Spleen (tissue), 11 donors: ENCODE results near the gene PNRC2. TPM values are rescaled to one million over a fixed set of nuclear protein-coding genes. Genes with fewer than 3 reads are reported as not detected.

ENCODE experiments used
- DNase-seq: peaks from one replicate; pipeline ENCODE4 v3.0.0-alpha.2; 2020
- H3K27ac ChIP-seq, 8 donors: fragments of 200-600 bp; sonication (generic) in 7 of 8; 1 replicate in 4 of 8; 2 replicates in 4 of 8; pipeline versions ENCODE4 v1.5.0 to v1.8.0; 2016 to 2021; ENCODE audit warnings: inconsistent platforms in 4 of 8, mild to moderate bottlenecking in 4 of 8, moderate library complexity in 1 of 8
- H3K27me3 ChIP-seq, 7 donors: fragments of 200-600 bp; sonication (generic) in 6 of 7; replicated peaks in 1 of 7; 1 replicate in 4 of 7; 2 replicates in 3 of 7; pipeline versions ENCODE4 v1.5.0 to v1.8.0; 2016 to 2021; ENCODE audit warnings: inconsistent platforms in 3 of 7, mild to moderate bottlenecking in 1 of 7
- H3K36me3 ChIP-seq, 6 donors: fragments of 200-600 bp; sonication (generic) in 5 of 6; 1 replicate in 4 of 6; 2 replicates in 2 of 6; pipeline versions ENCODE4 v1.5.0 to v1.8.0; 2016 to 2021; ENCODE audit warnings: inconsistent platforms in 2 of 6
- H3K4me1 ChIP-seq, 6 donors: fragments of 200-600 bp; sonication (generic) in 5 of 6; 1 replicate in 3 of 6; 2 replicates in 3 of 6; pipeline versions ENCODE4 v1.5.0 to v1.8.0; 2016 to 2021; ENCODE audit warnings: inconsistent platforms in 3 of 6
- H3K4me3 ChIP-seq, 8 donors: fragments of 200-600 bp; sonication (generic) in 7 of 8; 1 replicate in 4 of 8; 2 replicates in 4 of 8; pipeline versions ENCODE4 v1.5.0 to v1.8.0; 2016 to 2021; ENCODE audit warnings: inconsistent platforms in 4 of 8, mild to moderate bottlenecking in 4 of 8, moderate library complexity in 2 of 8
- H3K9me3 ChIP-seq, 8 donors: fragments of 200-600 bp; sonication (generic) in 7 of 8; 1 replicate in 4 of 8; 2 replicates in 4 of 8; pipeline versions ENCODE4 v1.5.0 to v1.8.0; 2016 to 2021; ENCODE audit warnings: inconsistent platforms in 4 of 8
- POLR2A ChIP-seq, 3 donors: fragments of 450-650 bp; IDR thresholded peaks; one replicate each; pipeline ENCODE4 v1.5.1; 2017; ENCODE audit warnings: antibody characterized with exemption in 3 of 3, mild to moderate bottlenecking in 1 of 3
- POLR2AphosphoS5 ChIP-seq, 3 donors: sonication (generic); formaldehyde crosslinking; IDR thresholded peaks; one replicate each; pipeline ENCODE4 v1.5.1; 2017; ENCODE audit warnings: antibody characterized with exemption in 3 of 3
- WGBS, 5 donors: extraction: QIAGEN DNeasy Blood & Tissue Kit in 3 of 5; methylation state at CpG; one replicate each; pipeline versions ENCODE4 v1.1.5 to v1.1.7; 2013 to 2018; 5-methylcytosine and 5-hydroxymethylcytosine counted together
- intact Hi-C: fragments of 100-400 bp; cut with DNase I; formaldehyde crosslinking; loops from one replicate; pipeline ENCODE4 v1.15.0; 2023; ENCODE audit warnings: low total_unique reads
- polyA plus RNA-seq, 3 donors: library from polyadenylated mRNA; stranded (reverse); fragments of 200-250 nt; gene quantifications; one replicate each; pipeline ENCODE4 v1.2.1, GENCODE V29; 2013
- total RNA-seq, 7 donors: library from RNA; depleted of rRNA in 3 of 7; stranded (reverse); fragments of >200 nt in 3 of 7; fragmentation: NEBNext Ultra II Directional in 4 of 7; extraction: Animal tissue kit (Norgen Biotek cat#: 25700) in 4 of 7; gene quantifications; one replicate each; pipeline versions ENCODE4 v1.1.0 to v1.2.1, GENCODE V29; 2016 to 2021
- TF ChIP-seq, protein P1 (sequence below), 11 experiments: fragments of 200-600 bp in 7 of 11; fragments of 450-650 bp in 4 of 11; sonication (generic) in 4 of 11; IDR thresholded peaks in 8 of 11; conservative IDR thresholded peaks in 3 of 11; 1 replicate in 7 of 11; 2 replicates in 4 of 11; pipeline versions ENCODE4 v1.4.0 to v1.8.0; 2016 to 2021; ENCODE audit warnings: antibody characterized with exemption in 11 of 11, inconsistent platforms in 4 of 11, mild to moderate bottlenecking in 1 of 11
- donor health status: healthy with polysubstance abuse.
- donor health status: DM: no; HTN: no; CAD: no; lungs with moderate emphysema.
- donor health status: DM: no; HTN: no; CAD: no.
- donor health status: Bipolar disorder and iron deficiency.
- donor health status: healthy.
- donor health status: DM: no; HTN: no; CAD: no.
- donor health status: DM: yes; HTN: yes; CAD: no.

Gene PNRC2
- total and polyA plus RNA-seq, 10 donors: 83.0 to 127 (median 114) TPM

DNA sequence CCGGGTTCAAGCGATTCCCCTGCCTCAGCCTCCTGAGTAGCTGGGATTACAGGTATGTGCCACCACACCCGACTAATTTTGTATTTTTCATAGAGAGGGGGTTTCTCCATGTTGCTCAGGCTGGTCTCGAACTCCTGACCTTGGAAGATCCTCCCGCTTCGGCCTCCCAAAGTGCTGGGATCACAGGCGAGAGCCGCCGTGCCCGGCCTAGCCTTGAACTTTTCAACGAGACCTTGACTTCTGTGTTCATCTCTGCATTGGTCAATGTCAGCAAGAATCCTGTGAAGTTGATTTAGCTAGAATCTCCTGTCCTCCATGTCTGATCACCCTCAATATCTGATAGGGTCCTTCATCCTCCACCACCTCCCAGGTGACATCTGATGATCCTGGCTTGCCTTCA lies 35.0 kb upstream of the PNRC2 start:
- WGBS, 5 donors: 85 to 92% (median 88%) methylated on average over 11 of the region's 11 CpGs
- TF ChIP-seq, protein P1, sequence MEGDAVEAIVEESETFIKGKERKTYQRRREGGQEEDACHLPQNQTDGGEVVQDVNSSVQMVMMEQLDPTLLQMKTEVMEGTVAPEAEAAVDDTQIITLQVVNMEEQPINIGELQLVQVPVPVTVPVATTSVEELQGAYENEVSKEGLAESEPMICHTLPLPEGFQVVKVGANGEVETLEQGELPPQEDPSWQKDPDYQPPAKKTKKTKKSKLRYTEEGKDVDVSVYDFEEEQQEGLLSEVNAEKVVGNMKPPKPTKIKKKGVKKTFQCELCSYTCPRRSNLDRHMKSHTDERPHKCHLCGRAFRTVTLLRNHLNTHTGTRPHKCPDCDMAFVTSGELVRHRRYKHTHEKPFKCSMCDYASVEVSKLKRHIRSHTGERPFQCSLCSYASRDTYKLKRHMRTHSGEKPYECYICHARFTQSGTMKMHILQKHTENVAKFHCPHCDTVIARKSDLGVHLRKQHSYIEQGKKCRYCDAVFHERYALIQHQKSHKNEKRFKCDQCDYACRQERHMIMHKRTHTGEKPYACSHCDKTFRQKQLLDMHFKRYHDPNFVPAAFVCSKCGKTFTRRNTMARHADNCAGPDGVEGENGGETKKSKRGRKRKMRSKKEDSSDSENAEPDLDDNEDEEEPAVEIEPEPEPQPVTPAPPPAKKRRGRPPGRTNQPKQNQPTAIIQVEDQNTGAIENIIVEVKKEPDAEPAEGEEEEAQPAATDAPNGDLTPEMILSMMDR (IDR thresholded peaks at IDR 0.05 in 8 of 11, conservative IDR thresholded peaks at IDR 0.05 in 3 of 11): no peak
- TF ChIP-seq POLR2A (IDR thresholded peaks at IDR 0.05): no peak
- no peak overlapping the region for H3K4me3 ChIP-seq
- DNase-seq: no peak
- intact Hi-C loops: no loop called here
- no peaks in the 10 kb centered on the region for H3K27me3 ChIP-seq
- no peaks in the 10 kb centered on the region for H3K9me3 ChIP-seq
- no peaks in the 10 kb centered on the region for H3K36me3 ChIP-seq
- H3K4me1 ChIP-seq: peaks cover 0 to 14% (median 3%) of the 10 kb centered on the region in 6 donors
- no peak overlapping the region for H3K27ac ChIP-seq

DNA sequence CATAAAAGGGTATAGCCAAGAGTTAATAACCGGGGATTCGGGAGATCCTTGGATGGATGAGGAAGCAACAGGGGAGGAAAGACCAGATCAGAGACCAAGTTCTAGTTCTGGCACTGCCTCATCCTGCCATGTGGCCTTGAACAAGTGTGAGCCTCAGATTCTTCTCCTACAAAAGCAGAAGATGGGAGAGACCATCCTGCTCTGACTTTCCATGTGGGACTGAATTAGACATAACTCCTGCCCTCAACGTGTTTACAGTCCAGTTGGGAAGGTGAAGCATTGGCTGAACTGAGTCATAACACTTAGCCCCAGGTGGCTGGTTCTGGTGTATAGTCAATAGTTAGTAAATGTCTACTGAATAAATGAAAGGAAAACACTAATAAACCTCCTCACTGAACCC lies 34.3 kb upstream of the PNRC2 start:
- Histone ChIP-seq H3K36me3 (no peaks in the 10 kb centered on the region), H3K27me3 (no peaks in the 10 kb centered on the region), H3K4me3 (no peak overlapping the region), H3K27ac (no peak overlapping the region), H3K9me3 (no peaks in the 10 kb centered on the region), H3K4me1 (peaks cover 0 to 7% (median under 1%) of the 10 kb centered on the region in 6 donors)
- TF ChIP-seq POLR2A (IDR thresholded peaks at IDR 0.05) (no peak), POLR2AphosphoS5 (IDR thresholded peaks at IDR 0.05) (no peak)
- TF ChIP-seq, protein P1 (IDR thresholded peaks at IDR 0.05 in 8 of 11, conservative IDR thresholded peaks at IDR 0.05 in 3 of 11): no peak
- DNase-seq: no peak
- intact Hi-C loops: no loop called here
- 87 to 90% (median 87%) methylated on average over 3 of the region's 3 CpGs for WGBS, 5 donors

DNA sequence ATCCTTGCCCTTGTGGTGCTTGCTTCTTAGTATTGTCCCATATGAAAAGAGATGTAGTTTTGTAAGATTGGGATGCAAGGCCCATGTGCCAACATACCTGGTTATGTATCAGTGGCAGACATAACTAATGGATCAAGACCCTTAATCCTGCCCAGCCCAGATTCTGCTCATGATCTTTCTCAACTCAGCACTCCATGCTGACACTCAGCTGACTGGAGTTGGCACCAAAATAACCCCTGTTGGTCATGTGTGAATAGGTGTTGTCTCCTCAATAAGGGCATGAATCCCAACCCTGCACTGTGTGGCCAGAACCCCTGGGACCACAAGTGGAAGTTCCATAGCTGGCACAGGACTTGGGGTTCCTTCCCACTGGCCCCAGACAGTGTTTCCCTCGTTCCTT lies 32.5 kb upstream of the PNRC2 start:
- Histone ChIP-seq H3K4me1 (peaks cover 0 to 16% (median 6%) of the 10 kb centered on the region in 6 donors), H3K27me3 (no peaks in the 10 kb centered on the region), H3K4me3 (no peak overlapping the region), H3K27ac (no peak overlapping the region), H3K36me3 (no peaks in the 10 kb centered on the region), H3K9me3 (no peaks in the 10 kb centered on the region)
- WGBS, 5 donors: 67 to 100% (median 82%) methylated on average over 1 of the region's 1 CpG
- no peak for DNase-seq
- TF ChIP-seq POLR2AphosphoS5 (IDR thresholded peaks at IDR 0.05) (no peak), POLR2A (IDR thresholded peaks at IDR 0.05) (no peak)
- TF ChIP-seq, protein P1 (IDR thresholded peaks at IDR 0.05 in 8 of 11, conservative IDR thresholded peaks at IDR 0.05 in 3 of 11): no peak
- intact Hi-C loops: no loop called here

DNA sequence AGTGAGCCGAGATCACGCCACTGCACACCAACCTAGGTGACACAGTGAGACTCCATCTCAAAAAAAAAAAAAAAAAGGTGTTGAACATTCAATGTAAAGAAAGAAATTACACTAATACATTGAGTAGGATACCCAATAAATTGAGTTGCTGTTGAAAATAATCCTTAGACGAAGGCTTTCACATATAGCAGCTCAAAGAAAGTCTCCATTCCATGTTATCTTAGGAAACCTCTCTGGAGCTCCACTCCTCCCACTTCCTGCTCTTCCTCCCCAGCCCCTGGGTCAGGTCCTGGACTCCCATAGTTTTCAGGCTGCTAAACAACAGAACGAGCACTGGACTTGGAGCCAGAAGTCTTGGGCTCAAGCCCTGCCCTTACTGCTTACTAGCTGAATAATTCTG lies 30.8 kb upstream of the PNRC2 start:
- DNase-seq: no peak
- intact Hi-C loops: no loop called here
- no peak overlapping the region for H3K4me3 ChIP-seq
- TF ChIP-seq, protein P1 (IDR thresholded peaks at IDR 0.05 in 8 of 11, conservative IDR thresholded peaks at IDR 0.05 in 3 of 11): no peak
- TF ChIP-seq POLR2A (IDR thresholded peaks at IDR 0.05) (no peak), POLR2AphosphoS5 (IDR thresholded peaks at IDR 0.05) (no peak)
- H3K27me3 ChIP-seq: no peaks in the 10 kb centered on the region
- H3K27ac ChIP-seq: no peak overlapping the region
- 81 to 91% (median 82%) methylated on average over 4 of the region's 4 CpGs for WGBS, 5 donors
- no peaks in the 10 kb centered on the region for H3K36me3 ChIP-seq
- no peaks in the 10 kb centered on the region for H3K9me3 ChIP-seq
- H3K4me1 ChIP-seq: peaks cover 0 to 16% (median 6%) of the 10 kb centered on the region in 6 donors
